Measurements from ENCODE around the gene NDUFA7.
"Not testable (repeated sequence)": the region's sequence is repeated elsewhere in the genome, so short reads cannot be mapped to it uniquely, and the experiment has no call there.

NDUFA7 gene

DNA sequence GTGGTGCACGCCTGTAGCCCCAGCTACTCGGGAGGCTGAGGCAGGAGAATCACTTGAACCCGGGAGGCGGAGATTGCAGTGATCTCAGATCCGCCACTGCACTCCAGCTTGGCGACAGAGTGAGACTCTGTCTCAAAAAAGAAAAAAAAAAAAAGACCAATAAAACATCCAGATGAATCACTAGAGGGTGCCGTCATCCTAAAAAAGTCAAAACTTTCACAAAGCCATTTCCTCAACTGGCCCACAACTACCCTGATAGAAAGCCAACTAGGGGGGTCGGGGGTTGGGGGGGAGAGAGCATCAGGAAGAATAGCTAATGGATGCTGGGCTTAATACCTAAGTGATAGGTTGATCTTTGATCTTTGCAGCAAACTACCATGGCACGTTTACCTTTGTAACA is 2.3 kb downstream of the NDUFA7 start:
- DNase-seq, result not testable (repeated sequence)

- no peak for DNase-seq
These were observed 4.6 kb downstream of the NDUFA7 start for GRCh38 chr19:8316351-8317125.

DNA sequence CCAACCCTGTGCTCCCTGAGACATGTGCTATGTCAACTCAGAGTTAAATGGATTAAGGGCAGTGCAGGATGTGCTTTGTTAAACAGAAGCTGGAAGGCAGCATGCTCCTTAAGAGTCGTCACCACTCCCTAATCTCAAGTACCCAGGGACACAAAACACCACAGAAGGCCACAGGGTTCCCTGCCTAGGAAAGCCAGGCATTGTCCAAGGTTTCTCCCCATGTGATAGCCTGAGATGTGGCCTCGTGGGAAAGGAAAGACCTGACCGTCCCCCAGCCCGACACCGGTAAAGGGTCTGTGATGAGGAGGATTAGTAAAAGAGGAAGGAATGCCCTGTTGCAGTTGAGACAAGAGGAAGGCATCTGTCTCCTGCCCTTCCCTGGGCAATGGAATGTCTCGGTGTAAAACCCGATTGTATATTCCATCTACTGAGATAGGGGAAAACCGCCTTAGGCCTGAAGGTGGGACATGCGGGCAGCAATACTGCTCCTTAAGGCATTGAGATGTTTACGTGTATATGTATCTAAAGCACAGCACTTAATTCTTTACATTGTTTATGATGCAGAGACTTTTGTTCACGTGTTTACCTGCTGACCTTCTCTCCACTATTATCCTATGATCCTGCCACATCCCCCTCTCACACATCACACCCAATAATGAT is 6.1 kb downstream of the NDUFA7 start:
- not testable (repeated sequence) for DNase-seq

DNA sequence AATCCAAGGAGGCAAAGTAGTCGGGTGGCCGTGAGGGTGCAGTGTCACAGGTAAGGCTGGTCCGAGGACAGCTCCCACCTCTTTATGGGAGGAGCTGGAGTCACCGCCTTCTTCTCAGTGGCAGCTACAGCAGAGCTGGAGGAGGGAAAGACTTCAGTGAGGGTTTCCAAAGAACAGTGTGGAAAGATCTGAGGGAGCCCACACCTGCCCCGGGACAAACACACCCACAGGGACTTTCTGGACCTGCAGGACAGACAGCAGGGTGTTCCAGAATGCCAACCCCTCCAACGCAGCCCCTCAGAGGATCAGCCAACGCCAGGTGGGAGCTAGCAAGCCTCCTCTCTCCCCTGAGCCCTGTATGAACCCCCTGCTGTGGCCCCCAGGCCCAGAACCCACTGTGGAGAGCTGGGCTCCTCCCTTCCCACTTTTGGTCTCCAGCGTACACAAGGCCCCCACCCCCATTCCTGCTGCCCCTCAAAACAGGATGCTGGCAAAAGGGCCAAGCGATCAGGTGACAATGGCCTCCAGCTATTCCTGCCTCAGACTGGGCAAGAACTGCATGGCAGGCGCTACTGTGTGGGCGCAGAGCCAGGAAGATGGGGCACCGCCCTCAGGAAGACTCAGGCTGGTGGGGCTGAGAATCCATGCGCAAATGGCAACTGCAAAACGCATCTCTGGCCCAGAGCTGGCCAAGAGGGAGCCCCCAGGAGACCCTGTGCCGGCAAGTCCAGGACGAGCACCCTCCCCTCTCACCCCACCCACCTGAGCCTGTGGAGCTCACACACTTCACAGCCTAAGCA is 9.5 kb downstream of the NDUFA7 start:
- no peak for DNase-seq

- DNase-seq, result no peak
These were observed 10.7 kb downstream of the NDUFA7 start for GRCh38 chr19:8310342-8311055.

DNA sequence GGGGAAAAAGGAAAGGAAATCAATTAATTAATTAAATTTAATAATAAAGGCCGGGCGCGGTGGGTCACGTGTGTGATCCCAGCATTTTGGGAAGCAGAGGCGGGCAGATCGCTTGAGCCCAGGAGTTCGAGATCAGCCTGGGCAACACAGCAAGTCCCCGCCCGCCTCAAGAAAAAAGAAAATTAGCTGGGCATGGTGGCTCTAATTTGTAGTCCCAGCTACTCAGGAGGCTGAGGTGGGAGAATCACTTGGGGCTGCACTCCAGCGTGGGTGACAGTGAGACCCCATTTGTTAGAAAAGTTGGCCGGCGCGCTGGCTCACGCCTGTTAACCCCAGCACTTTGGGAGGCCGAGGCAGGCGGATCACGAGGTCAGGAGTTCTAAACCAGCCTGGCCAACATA is 12.3 kb downstream of the NDUFA7 start:
- DNase-seq, result no peak

GRCh38 chr19:8307965-8308866 is 13.0 kb downstream of the NDUFA7 start, which contains the start of gene CD320:
TSS of gene CD320 (minus strand) at chr19:8308358. CDS start at chr19:8308290, 68 bp downstream.
- DNase-seq, result peak; percentile 93

DNA sequence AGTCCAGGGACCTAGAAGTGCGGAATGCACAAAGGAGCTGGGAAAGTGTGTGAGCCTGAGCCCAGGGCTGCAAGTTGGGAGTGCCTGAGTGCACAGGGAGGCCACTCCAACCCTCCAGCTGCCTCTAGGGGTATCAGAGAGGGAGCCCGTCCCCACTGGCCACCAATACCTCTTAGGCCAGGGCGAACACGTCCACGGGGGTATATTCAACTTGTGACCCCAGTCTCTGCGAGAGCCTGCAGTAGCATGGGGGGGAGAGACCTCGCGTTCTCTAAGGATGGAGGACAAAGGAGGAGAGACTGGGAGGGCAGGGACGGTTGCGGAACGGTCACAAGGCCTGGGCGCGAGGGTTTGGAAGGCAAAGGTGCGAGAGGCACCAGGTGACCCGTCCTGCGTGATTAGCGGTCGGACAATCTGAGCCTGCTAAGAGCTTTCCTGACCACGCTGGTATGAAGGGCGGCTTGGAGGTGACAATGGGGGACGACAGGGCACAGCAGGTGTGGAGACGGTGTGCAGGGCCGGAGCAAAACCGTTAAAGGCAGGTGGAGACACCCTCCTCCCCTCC is 13.7 kb downstream of the NDUFA7 start:
- no peak for DNase-seq

DNA sequence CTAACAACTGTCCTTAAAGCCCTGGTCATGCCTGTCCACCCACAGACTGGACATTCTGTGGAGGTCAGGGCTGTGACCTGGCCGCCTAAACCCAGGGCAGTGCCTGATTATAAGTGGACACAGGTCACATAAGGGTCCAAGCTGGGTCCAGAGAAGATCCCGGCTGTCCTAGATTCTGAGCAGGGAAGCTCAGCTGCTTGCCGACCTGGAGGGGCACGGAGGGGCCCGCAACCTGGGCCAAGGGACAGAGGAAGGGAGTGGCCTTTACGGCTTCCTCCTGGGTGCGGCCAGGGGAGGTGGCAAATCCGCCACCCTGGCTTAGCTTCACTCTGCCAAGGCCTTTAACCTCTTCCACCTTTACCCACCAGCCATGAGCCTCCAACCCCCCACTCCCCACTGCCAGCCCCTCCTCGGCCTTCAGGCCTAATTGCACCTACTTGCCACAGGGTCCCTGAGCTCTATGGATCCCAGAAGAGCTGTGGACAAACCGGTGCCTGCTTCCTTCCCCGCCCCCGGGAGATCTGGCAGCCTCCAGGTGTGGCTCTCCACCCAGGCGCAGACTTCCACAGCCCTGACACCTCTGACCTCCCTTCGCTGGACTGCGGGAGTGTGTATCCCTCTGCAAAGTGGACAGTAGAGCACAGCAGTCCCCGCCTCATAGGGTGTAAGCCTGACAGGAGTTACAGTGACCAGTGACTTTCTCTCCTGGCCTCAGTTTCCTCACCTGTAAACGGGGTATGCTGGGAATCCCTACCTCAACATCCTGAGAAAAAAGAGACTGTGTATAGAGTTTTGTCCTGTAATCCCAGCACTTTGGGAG is 14.7 kb downstream of the NDUFA7 start:
- no peak for DNase-seq

DNA sequence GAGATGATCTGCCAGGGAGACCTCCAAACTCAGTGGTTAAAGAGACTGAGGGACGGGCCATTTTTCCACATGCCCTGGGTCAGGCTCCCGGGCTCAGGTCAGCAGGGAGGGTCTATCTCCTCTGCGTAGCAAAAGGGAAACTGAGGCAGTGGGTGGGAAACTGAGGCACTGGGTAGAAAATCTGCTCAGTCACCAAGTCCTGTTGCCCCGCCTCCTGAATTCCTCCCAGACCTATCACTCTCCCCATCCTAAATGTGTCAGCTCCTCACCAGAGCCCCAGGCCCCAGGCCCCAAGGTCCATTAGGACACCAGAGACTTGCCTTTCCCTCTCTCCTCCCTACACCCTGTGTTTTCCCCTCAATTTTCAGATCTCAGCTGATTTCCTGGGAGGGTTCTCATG is 15.4 kb downstream of the NDUFA7 start:
- no peak for DNase-seq

DNA sequence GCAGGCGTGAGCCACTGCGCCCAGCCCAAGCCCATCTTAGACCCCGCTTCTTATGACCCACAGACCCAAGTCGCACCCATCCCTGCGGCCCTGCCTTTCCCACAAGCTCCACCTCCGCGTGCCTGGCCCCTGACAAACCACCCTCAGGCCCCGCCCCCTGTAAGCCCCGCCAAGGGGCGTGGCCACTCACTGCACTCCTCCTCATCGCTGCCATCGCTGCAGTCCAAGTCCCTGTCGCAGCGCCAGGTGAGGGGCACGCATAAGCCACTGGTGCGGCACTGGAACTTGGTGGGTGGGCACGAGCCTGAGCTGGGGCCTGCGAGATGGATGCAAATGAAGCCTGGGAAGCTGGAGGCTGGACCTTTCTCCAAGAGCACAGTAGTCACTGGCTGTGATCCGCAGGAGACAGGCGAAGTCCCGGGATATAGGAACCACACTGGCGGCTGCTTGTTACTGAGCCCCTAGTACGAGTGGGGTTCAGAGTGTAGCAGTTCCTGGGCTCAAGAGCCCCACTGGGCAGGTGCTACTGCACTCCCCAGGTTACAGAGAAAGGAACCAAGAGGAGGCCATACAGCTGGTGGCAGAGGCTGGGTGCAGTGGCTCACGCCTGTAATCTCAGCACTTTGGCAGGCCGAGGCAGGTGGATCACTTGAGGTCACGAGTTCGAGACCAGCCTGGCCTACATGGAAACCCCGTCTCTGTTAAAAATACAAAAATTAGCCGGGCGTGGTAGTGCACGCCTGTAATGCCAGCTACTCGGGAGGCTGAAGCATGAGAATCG is 16.1 kb downstream of the NDUFA7 start:
- DNase-seq, result peak; percentile 93

DNA sequence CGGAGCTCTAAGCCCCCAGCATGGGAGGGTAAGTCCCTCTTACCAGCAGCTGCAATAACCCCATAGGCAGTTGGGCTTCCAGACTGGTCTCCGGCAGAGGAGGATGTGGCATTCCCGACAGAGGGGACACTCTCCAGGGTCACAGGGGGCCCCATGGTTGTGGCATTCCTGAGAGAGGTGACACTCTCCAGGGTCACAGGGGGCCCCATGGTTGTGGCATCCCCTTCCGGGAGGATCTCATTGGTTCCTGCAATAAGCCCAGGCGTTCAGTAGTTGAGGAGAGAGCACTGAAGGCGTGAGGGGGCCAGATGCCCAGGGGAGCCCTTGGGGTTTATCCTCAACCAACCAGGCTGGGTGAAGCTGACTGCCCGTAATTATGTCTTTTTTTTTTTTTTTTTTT is 18.4 kb downstream of the NDUFA7 start:
- no peak for DNase-seq

GRCh38 chr19:8302357-8302691 is 18.9 kb downstream of the NDUFA7 start:
- no peak for DNase-seq

GRCh38 chr19:8291337-8291736 is 29.8 kb downstream of the NDUFA7 start:
- DNase-seq, result not testable (repeated sequence)

GRCh38 chr19:8276508-8276907 is 44.7 kb downstream of the NDUFA7 start:
- DNase-seq, result not testable (repeated sequence)

DNA sequence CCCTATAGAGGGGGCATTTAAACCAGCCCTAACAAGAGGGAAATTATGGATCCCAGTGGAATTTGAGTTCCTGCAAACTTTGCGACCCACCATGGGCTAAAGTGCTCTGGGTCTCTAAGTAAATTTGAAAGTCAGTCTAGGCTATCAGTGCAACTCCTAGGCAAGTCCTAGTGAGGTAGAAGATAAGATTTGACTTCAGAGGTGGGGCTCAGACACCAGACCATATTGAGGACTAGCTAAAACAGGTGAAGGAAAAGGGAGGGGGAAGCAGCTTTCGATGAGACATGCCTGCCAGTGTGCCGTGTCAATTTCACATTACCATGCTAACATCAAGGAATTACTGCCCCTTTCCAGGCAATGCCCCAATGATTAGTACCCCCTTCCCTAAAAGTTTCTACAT is 51.5 kb downstream of the NDUFA7 start:
- DNase-seq, result no peak

DNA sequence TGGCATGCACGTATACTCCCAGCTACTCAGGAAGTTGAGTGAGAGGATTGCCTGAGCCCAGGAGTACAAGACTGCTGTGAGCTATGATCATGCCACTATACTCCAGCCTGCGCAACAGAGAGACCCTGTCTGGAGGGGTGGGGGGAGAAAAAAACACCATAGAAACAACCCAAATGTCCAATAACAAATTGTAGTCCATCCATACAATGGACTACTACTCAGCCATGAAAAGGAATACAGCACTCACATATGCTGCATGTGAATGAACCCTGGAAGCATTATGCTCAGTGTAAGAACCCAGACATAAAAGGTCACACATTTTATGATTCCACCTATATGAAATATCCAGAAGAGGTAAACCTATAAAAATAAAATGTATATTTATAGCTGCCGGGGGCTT is 55.3 kb downstream of the NDUFA7 start:
- no peak for DNase-seq

- not testable (repeated sequence) for DNase-seq
These were observed 56.9 kb downstream of the NDUFA7 start for GRCh38 chr19:8264248-8264647.

- no peak for DNase-seq
These were observed 58.7 kb downstream of the NDUFA7 start for GRCh38 chr19:8262431-8262830.

DNA sequence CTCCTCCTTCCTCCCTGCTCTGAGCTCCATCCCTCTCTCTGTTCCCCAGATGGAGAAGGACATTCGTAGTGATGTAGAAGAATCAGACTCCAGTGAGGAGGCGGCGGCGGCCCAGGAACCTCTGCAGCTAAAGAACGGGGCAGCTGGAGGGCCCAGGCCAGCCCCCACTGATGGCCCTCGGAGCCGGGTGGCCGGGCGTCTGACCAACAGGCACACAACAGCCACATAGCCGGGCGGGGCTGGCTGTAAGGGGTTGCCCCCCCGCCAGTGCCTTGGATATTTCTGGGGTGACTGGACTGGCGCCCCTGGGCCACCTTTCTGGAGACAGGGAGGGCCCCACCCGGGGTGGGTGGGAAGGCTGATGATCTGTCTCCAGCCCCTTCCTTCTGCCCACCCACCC is 59.3 kb downstream of the NDUFA7 start:
- DNase-seq, result no peak

Measured in islet precursor cell (in vitro differentiated cells).